Measurements from ENCODE around the gene TMEM132E.

Gene TMEM132E

DNA sequence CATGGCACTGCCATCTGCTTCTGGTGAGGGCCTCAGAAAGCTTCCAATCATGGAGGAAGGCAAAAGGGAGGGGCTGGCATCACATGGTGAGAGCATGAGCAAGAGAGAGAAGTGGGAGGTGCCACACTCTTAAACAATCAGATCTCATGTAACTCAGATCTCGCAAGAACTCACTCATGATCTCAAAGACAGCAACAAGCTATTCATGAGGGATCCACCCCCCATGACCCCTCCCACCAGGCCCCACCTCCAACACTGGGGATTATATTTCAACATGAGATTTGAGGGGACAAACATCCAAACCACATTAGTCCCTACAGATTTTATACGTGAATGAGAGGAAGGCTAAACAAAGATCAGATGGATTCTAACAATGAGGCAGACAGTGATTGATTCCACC, 8.9 kb upstream of the TMEM132E start:
- TF ChIP-seq, protein P1, sequence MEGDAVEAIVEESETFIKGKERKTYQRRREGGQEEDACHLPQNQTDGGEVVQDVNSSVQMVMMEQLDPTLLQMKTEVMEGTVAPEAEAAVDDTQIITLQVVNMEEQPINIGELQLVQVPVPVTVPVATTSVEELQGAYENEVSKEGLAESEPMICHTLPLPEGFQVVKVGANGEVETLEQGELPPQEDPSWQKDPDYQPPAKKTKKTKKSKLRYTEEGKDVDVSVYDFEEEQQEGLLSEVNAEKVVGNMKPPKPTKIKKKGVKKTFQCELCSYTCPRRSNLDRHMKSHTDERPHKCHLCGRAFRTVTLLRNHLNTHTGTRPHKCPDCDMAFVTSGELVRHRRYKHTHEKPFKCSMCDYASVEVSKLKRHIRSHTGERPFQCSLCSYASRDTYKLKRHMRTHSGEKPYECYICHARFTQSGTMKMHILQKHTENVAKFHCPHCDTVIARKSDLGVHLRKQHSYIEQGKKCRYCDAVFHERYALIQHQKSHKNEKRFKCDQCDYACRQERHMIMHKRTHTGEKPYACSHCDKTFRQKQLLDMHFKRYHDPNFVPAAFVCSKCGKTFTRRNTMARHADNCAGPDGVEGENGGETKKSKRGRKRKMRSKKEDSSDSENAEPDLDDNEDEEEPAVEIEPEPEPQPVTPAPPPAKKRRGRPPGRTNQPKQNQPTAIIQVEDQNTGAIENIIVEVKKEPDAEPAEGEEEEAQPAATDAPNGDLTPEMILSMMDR (conservative IDR thresholded peaks at IDR 0.05; ENCODE audit: low read depth, low read length), result no peak
- Histone ChIP-seq H3K27me3 (ENCODE audit: insufficient read depth, low read depth) (peaks cover 8% of the 10 kb centered on the region; the same call in 1 of the 2 replicates), H3K36me3 (ENCODE audit: insufficient read depth) (no peaks in the 10 kb centered on the region), H3K4me2 (no peak overlapping the region), H3K27ac (no peak overlapping the region), H2AFZ (ENCODE audit: low read depth) (no peak overlapping the region), H3K4me1 (ENCODE audit: low read depth, poor library complexity, severe bottlenecking) (no peaks in the 10 kb centered on the region), H3K79me2 (ENCODE audit: insufficient read depth, low read depth) (no peaks in the 10 kb centered on the region), H4K20me1 (ENCODE audit: insufficient read depth) (no peaks in the 10 kb centered on the region), H3K4me3 (IDR thresholded peaks at IDR 0.05; ENCODE audit: insufficient read depth, low read depth, low read length) (no peak overlapping the region), H3K9ac (no peak overlapping the region)

DNA sequence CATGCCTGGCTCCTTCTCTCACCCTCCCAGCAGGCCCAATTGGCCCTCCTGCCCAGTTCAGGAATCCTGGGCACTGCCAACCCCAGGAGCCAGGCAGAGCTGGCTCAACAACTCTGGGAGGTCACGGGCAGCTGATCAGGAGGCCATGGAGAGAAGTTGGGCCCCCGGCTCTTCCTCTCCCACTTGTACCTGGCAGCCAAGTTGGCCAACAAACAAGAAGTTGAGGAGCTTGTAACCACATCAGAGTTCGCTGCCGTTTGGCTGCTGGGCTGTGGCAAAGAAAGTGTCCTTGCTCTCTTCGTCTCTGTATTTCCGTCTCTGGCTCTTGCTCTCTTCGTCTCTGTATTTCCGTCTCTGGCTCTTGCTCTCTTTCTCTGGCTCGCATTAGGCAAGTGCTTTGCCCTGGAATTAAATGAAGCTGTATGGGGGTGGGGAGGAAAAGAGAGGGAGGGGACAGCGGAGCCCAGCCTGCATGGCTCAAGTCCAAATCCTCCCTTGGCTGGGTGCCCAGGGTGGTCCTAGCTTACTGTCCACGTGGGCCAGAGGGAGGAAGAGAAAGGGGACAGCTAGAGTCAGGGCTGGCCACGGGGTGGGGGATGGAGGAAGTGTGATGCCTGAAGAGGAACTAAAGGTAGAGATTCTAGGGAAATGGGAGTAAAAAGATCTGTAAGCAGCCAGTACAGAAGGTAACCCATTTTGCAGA, 7.8 kb upstream of the TMEM132E start:
- Histone ChIP-seq H3K4me1 (ENCODE audit: low read depth, poor library complexity, severe bottlenecking) (no peaks in the 10 kb centered on the region), H3K36me3 (ENCODE audit: insufficient read depth) (no peaks in the 10 kb centered on the region), H3K4me3 (IDR thresholded peaks at IDR 0.05; ENCODE audit: insufficient read depth, low read depth, low read length) (no peak overlapping the region), H3K9ac (no peak overlapping the region), H3K79me2 (ENCODE audit: insufficient read depth, low read depth) (no peaks in the 10 kb centered on the region), H3K4me2 (no peak overlapping the region), H4K20me1 (ENCODE audit: insufficient read depth) (no peaks in the 10 kb centered on the region), H2AFZ (ENCODE audit: low read depth) (no peak overlapping the region), H3K27ac (no peak overlapping the region), H3K27me3 (ENCODE audit: insufficient read depth, low read depth) (peaks cover 8% of the 10 kb centered on the region; the same call in 1 of the 2 replicates)
- TF ChIP-seq, protein P1 (conservative IDR thresholded peaks at IDR 0.05; ENCODE audit: low read depth, low read length), result no peak

DNA sequence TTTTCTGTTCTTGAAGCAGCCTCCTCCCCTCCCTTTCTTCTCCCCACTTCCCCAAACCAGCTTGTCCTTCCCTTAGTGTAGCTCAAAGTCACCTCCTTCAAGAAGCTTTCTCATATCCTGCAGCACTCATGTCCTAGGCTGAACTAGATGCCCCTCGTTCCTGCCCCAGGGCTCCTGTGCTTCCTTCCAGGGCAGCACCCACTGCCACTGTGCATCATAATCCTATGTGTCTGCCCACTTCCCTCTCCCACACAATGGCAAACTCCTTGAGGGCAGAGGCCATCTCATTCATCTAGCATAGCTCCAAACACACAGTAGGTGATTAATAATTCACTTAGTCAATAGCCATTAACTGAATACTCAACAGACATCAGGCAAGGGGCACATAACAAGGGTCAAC, 6.9 kb upstream of the TMEM132E start:
- no peaks in the 10 kb centered on the region for H3K4me1 ChIP-seq (ENCODE audit: low read depth, poor library complexity, severe bottlenecking)
- H3K27ac ChIP-seq, result no peak overlapping the region
- no peak overlapping the region for H2AFZ ChIP-seq (ENCODE audit: low read depth)
- no peaks in the 10 kb centered on the region for H4K20me1 ChIP-seq (ENCODE audit: insufficient read depth)
- no peak overlapping the region for H3K4me3 ChIP-seq (IDR thresholded peaks at IDR 0.05; ENCODE audit: insufficient read depth, low read depth, low read length)
- no peak overlapping the region for H3K9ac ChIP-seq
- no peaks in the 10 kb centered on the region for H3K36me3 ChIP-seq (ENCODE audit: insufficient read depth)
- no peak overlapping the region for H3K4me2 ChIP-seq
- TF ChIP-seq, protein P1 (conservative IDR thresholded peaks at IDR 0.05; ENCODE audit: low read depth, low read length), result no peak
- peaks cover 2% of the 10 kb centered on the region; the same call in 1 of the 2 replicates for H3K27me3 ChIP-seq (ENCODE audit: insufficient read depth, low read depth)
- no peaks in the 10 kb centered on the region for H3K79me2 ChIP-seq (ENCODE audit: insufficient read depth, low read depth)

DNA sequence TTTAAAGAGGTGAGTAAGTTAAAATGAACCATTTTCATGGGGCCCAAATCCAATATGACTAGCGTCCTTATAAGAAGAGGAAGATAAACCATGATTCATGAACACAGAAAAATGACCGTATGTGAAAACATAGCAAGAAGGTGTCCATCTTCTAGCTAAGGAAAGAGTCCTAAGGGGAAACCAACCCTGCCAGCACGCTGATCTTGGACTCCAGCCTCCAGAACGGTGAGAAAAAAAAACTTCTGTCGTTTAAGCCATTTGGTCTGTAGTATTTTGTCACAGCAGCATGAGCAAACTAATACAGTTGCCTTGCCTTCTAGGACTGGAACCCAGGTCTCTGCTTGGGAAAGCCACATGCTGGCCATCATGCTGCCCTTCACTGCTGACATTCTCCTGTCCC, 4.2 kb upstream of the TMEM132E start:
- no peaks in the 10 kb centered on the region for H3K36me3 ChIP-seq (ENCODE audit: insufficient read depth)
- no peaks in the 10 kb centered on the region for H3K79me2 ChIP-seq (ENCODE audit: insufficient read depth, low read depth)
- TF ChIP-seq, protein P1 (conservative IDR thresholded peaks at IDR 0.05; ENCODE audit: low read depth, low read length), result no peak
- no peaks in the 10 kb centered on the region for H3K4me1 ChIP-seq (ENCODE audit: low read depth, poor library complexity, severe bottlenecking)
- H2AFZ ChIP-seq (ENCODE audit: low read depth), result no peak overlapping the region
- no peaks in the 10 kb centered on the region for H4K20me1 ChIP-seq (ENCODE audit: insufficient read depth)
- no peak overlapping the region for H3K4me2 ChIP-seq
- no peak overlapping the region for H3K27ac ChIP-seq
- H3K27me3 ChIP-seq (ENCODE audit: insufficient read depth, low read depth), result peaks cover 15% of the 10 kb centered on the region
- H3K9ac ChIP-seq, result no peak overlapping the region
- no peak overlapping the region for H3K4me3 ChIP-seq (IDR thresholded peaks at IDR 0.05; ENCODE audit: insufficient read depth, low read depth, low read length)
